ENCODE data around the gene LSM4.

Gene LSM4

GRCh38 chr19:18261474-18261873, 61.4 kb downstream of the LSM4 start:
- H3K36me3 ChIP-seq (ENCODE audit: insufficient read depth, low read length): peaks cover 6% of the 10 kb centered on the region
- no peaks in the 10 kb centered on the region for H3K4me1 ChIP-seq (ENCODE audit: insufficient read depth, low read length)
- H3K27ac ChIP-seq (ENCODE audit: low read depth, low read length): no peak overlapping the region
- H3K4me3 ChIP-seq (ENCODE audit: low read length): no peak overlapping the region
- no peak overlapping the region for H3K9ac ChIP-seq (ENCODE audit: low read depth, low read length)
- WGBS: 77% methylated on average over 2 of the region's 2 CpGs
- 0 out of 2 replicates have a peak, but pooled peaks cover 2% of the 10 kb centered on the region for H3K27me3 ChIP-seq (ENCODE audit: insufficient read depth, low read length)
- no peaks in the 10 kb centered on the region for H3K9me3 ChIP-seq (ENCODE audit: insufficient read depth, low read depth, low read length)

DNA sequence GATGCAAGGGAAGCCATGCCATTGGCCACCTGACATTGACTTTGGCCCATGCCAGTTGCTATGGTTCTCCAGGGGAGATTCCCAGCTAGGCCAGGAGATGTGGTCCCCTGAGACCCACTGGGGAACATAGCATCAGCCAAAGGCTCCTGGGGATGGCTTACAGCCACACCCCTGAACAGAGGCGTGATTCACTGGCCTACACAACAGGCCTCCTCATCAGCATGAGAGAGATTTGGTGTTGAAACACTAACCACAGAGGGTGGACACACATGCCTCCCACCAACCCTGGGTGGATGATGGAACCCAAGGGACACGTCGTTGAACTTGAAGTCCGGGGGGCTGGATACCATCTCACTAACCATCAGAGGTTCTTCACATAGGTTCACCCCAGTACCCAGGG, 63.0 kb downstream of the LSM4 start:
- Histone ChIP-seq H3K27me3 (ENCODE audit: insufficient read depth, low read length) (0 out of 2 replicates have a peak, but pooled peaks cover 2% of the 10 kb centered on the region), H3K36me3 (ENCODE audit: insufficient read depth, low read length) (no peaks in the 10 kb centered on the region), H3K9ac (ENCODE audit: low read depth, low read length) (no peak overlapping the region), H3K4me3 (ENCODE audit: low read length) (no peak overlapping the region), H3K9me3 (ENCODE audit: insufficient read depth, low read depth, low read length) (no peaks in the 10 kb centered on the region), H3K27ac (ENCODE audit: low read depth, low read length) (no peak overlapping the region), H3K4me1 (ENCODE audit: insufficient read depth, low read length) (no peaks in the 10 kb centered on the region)
- WGBS: 90% methylated on average over 4 of the region's 4 CpGs

DNA sequence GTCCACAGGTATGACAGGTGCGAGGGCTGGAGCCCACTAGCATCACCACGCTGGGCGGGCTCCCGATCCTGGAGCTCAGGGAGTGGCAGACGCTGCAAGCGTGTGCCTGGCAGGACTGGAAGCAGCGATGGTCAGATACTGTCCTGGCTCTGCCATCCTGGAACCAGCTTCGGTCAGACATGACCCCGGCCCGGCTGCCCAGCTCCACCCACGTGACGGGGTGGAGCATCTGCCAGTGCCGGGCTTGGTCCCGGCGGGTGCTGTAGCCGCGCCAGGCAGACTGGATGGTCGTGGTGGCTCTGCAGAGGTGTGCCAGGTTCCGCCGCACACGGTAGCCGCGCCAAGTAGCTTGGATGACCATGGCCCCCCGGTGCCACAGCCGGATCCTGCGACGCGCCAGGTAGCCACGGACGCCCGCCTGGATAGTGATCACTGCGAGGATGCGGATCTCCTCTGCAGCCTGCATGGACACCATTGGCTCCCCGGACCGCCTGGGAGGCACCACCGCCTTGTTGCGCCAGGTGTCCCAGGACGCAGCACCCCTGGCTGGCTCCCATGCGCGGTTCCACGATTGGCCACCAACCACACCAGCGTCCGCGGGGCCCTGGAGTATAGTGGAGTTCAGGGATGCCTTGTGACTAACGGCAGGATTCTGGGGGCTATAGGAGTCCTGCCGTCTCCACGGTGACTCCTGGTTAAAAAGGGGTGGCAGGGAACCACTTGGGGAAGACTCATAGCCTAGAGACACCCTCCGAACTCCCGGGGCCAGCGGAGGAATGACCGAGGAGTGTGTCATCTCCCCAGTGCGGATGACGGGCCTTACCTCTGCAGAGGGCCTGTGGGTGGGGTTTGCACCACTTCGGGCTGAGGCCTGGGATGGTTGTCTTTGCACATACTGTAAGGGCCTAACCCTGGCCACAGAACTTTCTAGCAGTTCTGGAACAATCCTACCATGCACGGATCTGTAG, 65.1 kb downstream of the LSM4 start:
- no peaks in the 10 kb centered on the region; the same call in 1 of the 2 replicates for H3K4me1 ChIP-seq (ENCODE audit: insufficient read depth, low read length)
- 94% methylated on average over 55 of the region's 55 CpGs for WGBS
- H3K4me3 ChIP-seq (ENCODE audit: low read length): no peak overlapping the region
- 0 out of 2 replicates have a peak, but pooled peaks cover 2% of the 10 kb centered on the region for H3K27me3 ChIP-seq (ENCODE audit: insufficient read depth, low read length)
- no peaks in the 10 kb centered on the region for H3K36me3 ChIP-seq (ENCODE audit: insufficient read depth, low read length)
- H3K27ac ChIP-seq (ENCODE audit: low read depth, low read length): no peak overlapping the region
- H3K9ac ChIP-seq (ENCODE audit: low read depth, low read length): no peak overlapping the region
- H3K9me3 ChIP-seq (ENCODE audit: insufficient read depth, low read depth, low read length): no peaks in the 10 kb centered on the region
